HG02763 (cell line): Measurements from ENCODE around the gene SPAG6.
"Not testable (repeated sequence)": the region's sequence is repeated elsewhere in the genome, so short reads cannot be mapped to it uniquely, and the experiment has no call there.

ENCODE experiments used
- ATAC-seq: cut with Tn5 transposase; IDR thresholded peaks from one replicate; pipeline ENCODE4 v1.9.1; 2021; ENCODE audit warnings: mild to moderate bottlenecking, moderate library complexity; ENCODE audit not compliant: unreplicated experiment

Gene SPAG6

GRCh38 chr10:22370320-22370719 is 25.0 kb downstream of the SPAG6 start:
- ATAC-seq = no peak

GRCh38 chr10:22372298-22372697 is 27.0 kb downstream of the SPAG6 start:
- no peak for ATAC-seq

GRCh38 chr10:22372917-22373316 is 27.6 kb downstream of the SPAG6 start:
- no peak for ATAC-seq

- no peak for ATAC-seq
Measured at GRCh38 chr10:22374489-22375126, 29.3 kb downstream of the SPAG6 start.

GRCh38 chr10:22379059-22379458 is 33.8 kb downstream of the SPAG6 start:
- ATAC-seq = peak; percentile 37

- ATAC-seq = no peak
Measured at GRCh38 chr10:22381262-22381661, 36.0 kb downstream of the SPAG6 start.

- ATAC-seq = no peak
Measured at GRCh38 chr10:22386503-22386902, 41.2 kb downstream of the SPAG6 start.

- no peak for ATAC-seq
Measured at GRCh38 chr10:22389856-22390589, 44.7 kb downstream of the SPAG6 start.

GRCh38 chr10:22391600-22391999 is 46.3 kb downstream of the SPAG6 start:
- no peak for ATAC-seq

GRCh38 chr10:22396195-22396594 is 50.9 kb downstream of the SPAG6 start:
- not testable (repeated sequence) for ATAC-seq

- ATAC-seq = not testable (repeated sequence)
Measured at GRCh38 chr10:22406916-22407315, 61.6 kb downstream of the SPAG6 start.

- ATAC-seq = no peak
Measured at GRCh38 chr10:22410394-22410793, 65.1 kb downstream of the SPAG6 start.

GRCh38 chr10:22410846-22411245 is 65.5 kb downstream of the SPAG6 start:
- ATAC-seq = no peak

GRCh38 chr10:22414146-22414545 is 68.8 kb downstream of the SPAG6 start:
- ATAC-seq = no peak

- ATAC-seq = no peak
Measured at GRCh38 chr10:22415072-22415471, 69.8 kb downstream of the SPAG6 start.

GRCh38 chr10:22417736-22418268 is 72.5 kb downstream of the SPAG6 start:
- no peak for ATAC-seq

GRCh38 chr10:22420787-22421517 is 75.7 kb downstream of the SPAG6 start:
- no peak for ATAC-seq

- ATAC-seq = no peak
Measured at GRCh38 chr10:22426653-22427052, 81.4 kb downstream of the SPAG6 start.

GRCh38 chr10:22427101-22427500 is 81.8 kb downstream of the SPAG6 start:
- ATAC-seq = no peak

GRCh38 chr10:22427890-22428571 is 82.7 kb downstream of the SPAG6 start:
- ATAC-seq = no peak

GRCh38 chr10:22429146-22429545 is 83.8 kb downstream of the SPAG6 start:
- ATAC-seq = no peak
